Body of pancreas (tissue), 4 donors: ENCODE measurements around the gene TNFRSF11A. TPM values are rescaled to one million over a fixed set of nuclear protein-coding genes. Genes with fewer than 3 reads are reported as not detected.

Experiments
- ATAC-seq: fragments of 150-250 bp; one replicate; pipeline ENCODE4 v1.9.1; 2016
- DNase-seq, 4 donors: peaks; one replicate each; pipeline ENCODE4 v3.0.0-alpha.2; 2019
- H3K27ac ChIP-seq, 4 donors: fragments of 200-600 bp; sonication (generic); 1 replicate in 3 of 4; 2 replicates in 1 of 4; pipeline versions ENCODE4 v1.5.1 to v1.6.1; 2016 to 2019; ENCODE audit warnings: mild to moderate bottlenecking in 1 of 4, mixed read lengths in 1 of 4, moderate library complexity in 1 of 4
- H3K27me3 ChIP-seq, 2 donors: fragments of 200-600 bp; sonication (generic); one replicate each; pipeline ENCODE4 v1.6.0; 2016; ENCODE audit warnings: mild to moderate bottlenecking in 1 of 2
- H3K36me3 ChIP-seq, 2 donors: fragments of 200-600 bp; sonication (generic); replicated peaks in 1 of 2; 2 replicates each; pipeline ENCODE4 v1.5.1; 2016; ENCODE audit warnings: low read depth in 2 of 2; ENCODE audit not compliant: insufficient read depth in 1 of 2
- H3K4me1 ChIP-seq: fragments of 200-600 bp; sonication (generic); one replicate; pipeline ENCODE4 v1.6.0; 2016
- H3K4me3 ChIP-seq, 2 donors: fragments of 200-600 bp; sonication (generic); 1 replicate in 1 of 2; 2 replicates in 1 of 2; pipeline ENCODE4 v1.5.1; 2016 to 2019
- H3K9me3 ChIP-seq, 3 donors: fragments of 200-600 bp; sonication (generic); 1 replicate in 2 of 3; 2 replicates in 1 of 3; pipeline ENCODE4 v1.5.1; 2016
- CTCF ChIP-seq, 7 experiments: fragments of 450-650 bp in 4 of 7; fragments of 200-600 bp in 3 of 7; sonication (generic) in 3 of 7; IDR thresholded peaks; one replicate each; pipeline ENCODE4 v1.5.1; 2016 to 2019; ENCODE audit warnings: antibody characterized with exemption in 7 of 7
- POLR2A ChIP-seq, 3 donors: fragments of 450-650 bp; IDR thresholded peaks; one replicate each; pipeline ENCODE4 v1.6.1; 2016; ENCODE audit warnings: antibody characterized with exemption in 3 of 3, mild to moderate bottlenecking in 2 of 3
- WGBS, 2 donors: methylation state at CpG; one replicate each; pipeline ENCODE4 v1.1.5; 2017; 5-methylcytosine and 5-hydroxymethylcytosine counted together
- intact Hi-C: fragments of 100-400 bp; cut with DNase I; formaldehyde crosslinking; loops from one replicate; pipeline ENCODE4 v1.15.1; 2023
- total RNA-seq, 2 donors: library from RNA; depleted of rRNA; stranded (reverse); fragments of >200 nt; gene quantifications; one replicate each; pipeline ENCODE4 v1.1.0, GENCODE V29; 2016

TNFRSF11A gene
- total RNA-seq, 2 donors from 2014 or later = 3.3 to 3.4 TPM

- H3K36me3 ChIP-seq = no peaks in the 10 kb centered on the region
- no peaks in the 10 kb centered on the region for H3K27me3 ChIP-seq
- WGBS, 2 donors = 82 to 100% methylated on average over 1 of the region's 1 CpG
Measured at GRCh38 chr18:62280786-62281185, 44.3 kb upstream of the TNFRSF11A start.

GRCh38 chr18:62281684-62282083, 43.4 kb upstream of the TNFRSF11A start:
- Histone ChIP-seq H3K9me3 (no peaks in the 10 kb centered on the region), H3K36me3 (no peaks in the 10 kb centered on the region), H3K27ac (no peak overlapping the region), H3K27me3 (no peaks in the 10 kb centered on the region), H3K4me3 (no peak overlapping the region), H3K4me1 (no peaks in the 10 kb centered on the region)
- no peak for TF ChIP-seq POLR2A (IDR thresholded peaks at IDR 0.05)
- TF ChIP-seq CTCF (IDR thresholded peaks at IDR 0.05) = no peak
- intact Hi-C loops = no loop called here
- 78 to 82% methylated on average over 1 of the region's 1 CpG for WGBS, 2 donors
- DNase-seq = no peak
- no peak for ATAC-seq

More at GRCh38 chr18:62280786-62281185, 44.3 kb upstream of the TNFRSF11A start:
- ATAC-seq (no peak), DNase-seq (no peak)
- no peak for TF ChIP-seq CTCF (IDR thresholded peaks at IDR 0.05)
- TF ChIP-seq POLR2A (IDR thresholded peaks at IDR 0.05) = no peak
- peak overlapping the region in 1 of 4 donors; percentile 39 for H3K27ac ChIP-seq
- H3K4me1 ChIP-seq = no peaks in the 10 kb centered on the region
- intact Hi-C loops = no loop called here
- H3K4me3 ChIP-seq = no peak overlapping the region
- no peaks in the 10 kb centered on the region for H3K9me3 ChIP-seq

GRCh38 chr18:62282188-62282629, 42.9 kb upstream of the TNFRSF11A start:
- Histone ChIP-seq H3K4me1 (no peaks in the 10 kb centered on the region), H3K36me3 (no peaks in the 10 kb centered on the region), H3K4me3 (no peak overlapping the region), H3K27me3 (no peaks in the 10 kb centered on the region), H3K9me3 (no peaks in the 10 kb centered on the region), H3K27ac (no peak overlapping the region)
- intact Hi-C loops = no loop called here
- DNase-seq (no peak), ATAC-seq (no peak)
- WGBS, 2 donors = 79 to 95% methylated on average over 2 of the region's 2 CpGs
- TF ChIP-seq POLR2A (IDR thresholded peaks at IDR 0.05) = no peak

GRCh38 chr18:62284637-62285036, 40.5 kb upstream of the TNFRSF11A start:
- H3K27me3 ChIP-seq = no peaks in the 10 kb centered on the region
- WGBS, 2 donors = 81 to 89% methylated on average over 3 of the region's 3 CpGs
- DNase-seq = no peak
- no peak overlapping the region for H3K27ac ChIP-seq
- intact Hi-C loops = no loop called here
- no peaks in the 10 kb centered on the region for H3K9me3 ChIP-seq
- H3K36me3 ChIP-seq = no peaks in the 10 kb centered on the region
- TF ChIP-seq CTCF (IDR thresholded peaks at IDR 0.05) (no peak), POLR2A (IDR thresholded peaks at IDR 0.05) (no peak)
- no peak for ATAC-seq
- no peak overlapping the region for H3K4me3 ChIP-seq
- H3K4me1 ChIP-seq = no peaks in the 10 kb centered on the region

GRCh38 chr18:62285281-62285680, 39.8 kb upstream of the TNFRSF11A start:
- no peaks in the 10 kb centered on the region for H3K4me1 ChIP-seq
- DNase-seq (no peak), ATAC-seq (no peak)
- no peak for TF ChIP-seq CTCF (IDR thresholded peaks at IDR 0.05)
- no peak for TF ChIP-seq POLR2A (IDR thresholded peaks at IDR 0.05)
- WGBS, 2 donors = 88% methylated on average over 6 of the region's 6 CpGs
- H3K4me3 ChIP-seq = no peak overlapping the region
- no peaks in the 10 kb centered on the region for H3K36me3 ChIP-seq
- no peak overlapping the region for H3K27ac ChIP-seq
- intact Hi-C loops = no loop called here
- no peaks in the 10 kb centered on the region for H3K9me3 ChIP-seq
- H3K27me3 ChIP-seq = no peaks in the 10 kb centered on the region
